NCI-H524 (cell line): ENCODE measurements around the gene PLA2G12B.

Experiments
- DNase-seq, 2 experiments: peaks; one replicate each; lab custom pipeline; 2025; lab: John Stamatoyannopoulos, UW

Gene PLA2G12B

DNA sequence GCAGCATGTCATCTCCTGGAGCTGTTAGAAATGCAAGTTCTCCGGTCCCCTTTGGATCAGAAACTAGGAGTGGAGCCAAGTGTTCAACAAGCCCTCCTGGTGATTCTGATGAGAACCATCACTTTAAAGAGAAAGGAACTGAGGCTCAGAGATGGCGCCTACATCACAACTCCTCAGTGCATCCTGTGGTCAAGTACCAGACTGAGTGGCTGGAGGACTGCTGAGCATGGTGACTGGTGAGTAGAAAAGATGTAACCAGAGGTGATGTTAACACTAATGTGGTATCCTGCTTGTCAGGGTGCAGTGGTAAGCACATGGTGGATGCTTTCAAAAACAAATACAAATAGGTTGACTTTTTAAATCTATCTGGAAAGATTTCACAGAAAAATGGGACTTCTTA is 64.5 kb downstream of the PLA2G12B start:
- no peak for DNase-seq

DNA sequence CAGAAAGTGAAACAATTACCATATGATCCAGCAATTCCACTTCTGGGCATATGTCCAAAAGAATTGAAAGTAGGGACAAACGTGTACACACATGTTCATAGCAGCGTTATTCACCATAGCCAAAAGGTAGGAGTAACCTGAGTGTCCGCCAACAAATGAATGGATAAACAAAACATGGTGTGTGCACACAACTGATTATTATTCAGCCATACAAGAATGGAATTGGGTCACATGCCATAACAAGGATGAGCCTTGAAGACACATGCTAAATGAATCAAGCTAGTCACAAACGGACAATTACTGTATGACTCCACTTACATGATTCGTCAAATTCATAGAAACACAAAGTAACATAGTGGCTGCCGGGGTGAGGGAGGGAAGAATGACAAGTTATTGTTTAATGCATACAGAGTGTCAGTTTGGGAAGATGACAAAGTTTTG is 65.2 kb downstream of the PLA2G12B start:
- DNase-seq = no peak

DNA sequence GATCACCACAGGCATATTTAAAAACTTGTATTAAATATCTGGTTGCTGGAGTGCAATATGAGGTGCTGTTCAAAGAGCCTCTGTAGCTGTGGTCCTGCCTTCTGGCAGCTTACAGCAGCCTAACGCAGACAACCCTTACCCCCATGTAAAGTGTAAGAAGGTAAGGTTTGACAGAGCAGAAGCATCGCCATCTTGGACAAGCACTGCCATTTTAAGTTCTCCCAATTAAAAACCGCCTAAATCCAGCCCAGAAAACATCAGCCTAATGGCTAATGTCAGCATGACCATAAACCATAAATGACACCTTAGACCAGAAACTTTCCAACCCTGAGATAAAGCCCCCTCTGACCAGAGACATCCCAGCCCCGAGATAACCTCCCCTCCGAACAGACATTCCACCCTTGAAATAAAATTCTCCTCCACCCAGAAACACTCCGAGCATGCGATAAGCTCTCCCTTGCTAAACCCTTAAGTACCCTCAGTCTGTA is 66.4 kb downstream of the PLA2G12B start:
- DNase-seq = no peak

GRCh38 chr10:72887043-72887442 is 67.6 kb downstream of the PLA2G12B start:
- DNase-seq = no peak

GRCh38 chr10:72886621-72887020 is 68.0 kb downstream of the PLA2G12B start:
- no peak for DNase-seq

DNA sequence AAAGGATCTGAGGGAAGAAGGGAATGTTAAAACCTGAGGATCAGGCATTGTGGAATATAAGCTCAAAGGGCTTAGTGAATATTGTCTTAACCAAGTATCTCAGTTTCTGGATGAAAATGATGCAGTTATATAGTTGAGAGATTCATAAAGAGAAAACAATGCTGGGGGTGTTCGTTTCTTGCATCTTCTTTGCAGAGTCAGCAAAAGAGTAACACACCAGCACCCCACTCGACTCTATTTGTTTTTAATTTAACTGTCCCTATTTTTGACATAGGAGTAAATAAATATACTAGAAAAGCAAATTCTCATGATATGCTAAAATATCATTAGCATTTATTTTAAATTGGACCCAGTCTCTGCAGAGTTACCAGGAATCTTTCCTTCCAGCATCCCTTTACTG is 68.7 kb downstream of the PLA2G12B start:
- DNase-seq = no peak
